Measurements from ENCODE around the gene ANAPC1. TPM values are rescaled to one million over a fixed set of nuclear protein-coding genes. Genes with fewer than 3 reads are reported as not detected.
A peak's percentile ranks its signal among the peaks of the same experiment; 100 is the strongest.
"Not testable (repeated sequence)": the region's sequence is repeated elsewhere in the genome, so short reads cannot be mapped to it uniquely, and the experiment has no call there.

Gene ANAPC1
- total RNA-seq, 2 experiments from 2014 or later = 71.5 to 97.1 TPM

- CTCF ChIA-PET = interaction anchor here (0.7 to 1.7 kb wide), 5 partner anchors 11 to 223 kb away, joined by 3 to 14 read pairs (median 3); no protein-coding TSS in a partner anchor
- H3K27ac Mint-ChIP-seq = no peak overlapping the region
- H3K4me3 Mint-ChIP-seq = peak overlapping the region; percentile 55
- ATAC-seq = peak; percentile 21
- H3K9me3 Mint-ChIP-seq (ENCODE audit: low read depth) = no peaks in the 10 kb centered on the region
- no peak for DNase-seq
- peaks cover 17% of the 10 kb centered on the region for H3K4me1 Mint-ChIP-seq
- H3K27me3 Mint-ChIP-seq = peaks cover 44% of the 10 kb centered on the region
- H3K36me3 Mint-ChIP-seq = no peaks in the 10 kb centered on the region
Observed at GRCh38 chr2:111898703-111899514, 14.9 kb upstream of the ANAPC1 start.

GRCh38 chr2:111897924-111898702 is 14.1 kb upstream of the ANAPC1 start, which contains the start of gene MERTK:
Gene MERTK (plus strand): TSS chr2:111898607. CDS start chr2:111898736, 129 bp downstream.
- H3K27ac Mint-ChIP-seq = no peak within 1 kb of the TSS
- CTCF ChIA-PET = interaction anchor here (1.0 to 1.7 kb wide), 3 partner anchors 10 to 153 kb away, joined by 3 to 14 read pairs (median 4); no protein-coding TSS in a partner anchor
- peak; percentile 81 for ATAC-seq

GRCh38 chr2:111897630-111897923 is 13.6 kb upstream of the ANAPC1 start:
- Mint-ChIP-seq H3K4me3 (peak overlapping the region; percentile 46), H3K27ac (no peak overlapping the region), H3K4me1 (peaks cover 17% of the 10 kb centered on the region), H3K36me3 (no peaks in the 10 kb centered on the region), H3K9me3 (ENCODE audit: low read depth) (no peaks in the 10 kb centered on the region), H3K27me3 (peaks cover 38% of the 10 kb centered on the region)
- CTCF ChIA-PET = interaction anchor here (1.7 kb wide), 2 partner anchors 10 to 154 kb away, joined by 4 to 14 read pairs; no protein-coding TSS in a partner anchor
- DNase-seq = no peak
- ATAC-seq = no peak

More at GRCh38 chr2:111897924-111898702, 14.1 kb upstream of the ANAPC1 start, which contains the start of gene MERTK:
- Mint-ChIP-seq H3K4me1 (peaks cover 17% of the 10 kb centered on the region), H3K4me3 (peak within 1 kb of the TSS; percentile 55), H3K36me3 (no peaks in the 10 kb centered on the region), H3K27me3 (peaks cover 43% of the 10 kb centered on the region), H3K9me3 (ENCODE audit: low read depth) (no peaks in the 10 kb centered on the region)
- peak; percentile 55 for DNase-seq

- Mint-ChIP-seq H3K4me3 (no peak overlapping the region), H3K27ac (no peak overlapping the region), H3K27me3 (peaks cover 38% of the 10 kb centered on the region), H3K4me1 (peaks cover 17% of the 10 kb centered on the region), H3K36me3 (no peaks in the 10 kb centered on the region), H3K9me3 (ENCODE audit: low read depth) (no peaks in the 10 kb centered on the region)
- ATAC-seq (no peak), DNase-seq (no peak)
- CTCF ChIA-PET = interaction anchor here (0.6 to 1.1 kb wide), 2 partner anchors 9 to 158 kb away, joined by 3 to 6 read pairs; no protein-coding TSS in a partner anchor
Observed at GRCh38 chr2:111896576-111896975, 12.6 kb upstream of the ANAPC1 start.

GRCh38 chr2:111896024-111896423 is 12.0 kb upstream of the ANAPC1 start:
- Mint-ChIP-seq H3K27me3 (peaks cover 36% of the 10 kb centered on the region), H3K36me3 (no peaks in the 10 kb centered on the region), H3K9me3 (ENCODE audit: low read depth) (no peaks in the 10 kb centered on the region), H3K27ac (no peak overlapping the region), H3K4me3 (no peak overlapping the region), H3K4me1 (peaks cover 17% of the 10 kb centered on the region)
- ATAC-seq (no peak), DNase-seq (no peak)
- CTCF ChIA-PET = interaction anchor here (0.6 to 1.1 kb wide), 2 partner anchors 9 to 159 kb away, joined by 3 to 6 read pairs; no protein-coding TSS in a partner anchor

GRCh38 chr2:111884592-111884964 is 585 bp upstream of the ANAPC1 start:
- ATAC-seq (peak; percentile 3), DNase-seq (no peak)
- Mint-ChIP-seq H3K9me3 (ENCODE audit: low read depth) (no peaks in the 10 kb centered on the region), H3K4me3 (peak overlapping the region; percentile 87), H3K27me3 (no peaks in the 10 kb centered on the region), H3K4me1 (peaks cover 23% of the 10 kb centered on the region), H3K36me3 (peaks cover 9% of the 10 kb centered on the region), H3K27ac (peak overlapping the region; percentile 88)
- CTCF ChIA-PET = interaction anchor here (0.8 to 1.0 kb wide), 2 partner anchors 159 to 165 kb away, joined by 3 read pairs; no protein-coding TSS in a partner anchor

GRCh38 chr2:111872806-111873205 is 11.2 kb downstream of the ANAPC1 start:
- H3K27ac Mint-ChIP-seq; CTCF ChIA-PET; H3K27me3 Mint-ChIP-seq; H3K4me1 Mint-ChIP-seq; ATAC-seq; H3K9me3 Mint-ChIP-seq (ENCODE audit: low read depth); H3K4me3 Mint-ChIP-seq; DNase-seq: not testable (repeated sequence)
- peaks cover 32% of the 10 kb centered on the region for H3K36me3 Mint-ChIP-seq

GRCh38 chr2:111865124-111865523 is 18.9 kb downstream of the ANAPC1 start:
- H3K27ac Mint-ChIP-seq; H3K9me3 Mint-ChIP-seq (ENCODE audit: low read depth); CTCF ChIA-PET; H3K4me3 Mint-ChIP-seq; ATAC-seq; H3K27me3 Mint-ChIP-seq; H3K4me1 Mint-ChIP-seq; DNase-seq: not testable (repeated sequence)
- peaks cover 20% of the 10 kb centered on the region for H3K36me3 Mint-ChIP-seq

- H3K4me3 Mint-ChIP-seq; CTCF ChIA-PET; H3K9me3 Mint-ChIP-seq (ENCODE audit: low read depth); H3K27ac Mint-ChIP-seq; H3K27me3 Mint-ChIP-seq; DNase-seq; H3K4me1 Mint-ChIP-seq; ATAC-seq: not testable (repeated sequence)
- peaks cover 21% of the 10 kb centered on the region for H3K36me3 Mint-ChIP-seq
Observed at GRCh38 chr2:111860005-111860404, 24.0 kb downstream of the ANAPC1 start.

GRCh38 chr2:111852544-111852943 is 31.4 kb downstream of the ANAPC1 start:
- H3K9me3 Mint-ChIP-seq (ENCODE audit: low read depth); H3K27me3 Mint-ChIP-seq; CTCF ChIA-PET; H3K27ac Mint-ChIP-seq; DNase-seq; H3K4me1 Mint-ChIP-seq; ATAC-seq; H3K4me3 Mint-ChIP-seq: not testable (repeated sequence)
- peaks cover 13% of the 10 kb centered on the region for H3K36me3 Mint-ChIP-seq

- H3K36me3 Mint-ChIP-seq = peaks cover 17% of the 10 kb centered on the region
- ATAC-seq; H3K9me3 Mint-ChIP-seq (ENCODE audit: low read depth); H3K27ac Mint-ChIP-seq; H3K27me3 Mint-ChIP-seq; CTCF ChIA-PET; H3K4me1 Mint-ChIP-seq; H3K4me3 Mint-ChIP-seq: not testable (repeated sequence)
- DNase-seq = peak; percentile 51
Observed at GRCh38 chr2:111850646-111851045, 33.3 kb downstream of the ANAPC1 start.

- DNase-seq; H3K27ac Mint-ChIP-seq; H3K27me3 Mint-ChIP-seq; H3K4me3 Mint-ChIP-seq; H3K9me3 Mint-ChIP-seq (ENCODE audit: low read depth); ATAC-seq; H3K4me1 Mint-ChIP-seq; CTCF ChIA-PET: not testable (repeated sequence)
- H3K36me3 Mint-ChIP-seq = peaks cover 23% of the 10 kb centered on the region
Observed at GRCh38 chr2:111839625-111840282, 44.2 kb downstream of the ANAPC1 start.

- H3K27me3 Mint-ChIP-seq; H3K4me3 Mint-ChIP-seq; ATAC-seq; CTCF ChIA-PET; H3K9me3 Mint-ChIP-seq (ENCODE audit: low read depth); DNase-seq: not testable (repeated sequence)
- Mint-ChIP-seq H3K36me3 (peaks cover 29% of the 10 kb centered on the region), H3K4me1 (peaks cover 15% of the 10 kb centered on the region), H3K27ac (peak overlapping the region; percentile 37)
Observed at GRCh38 chr2:111838992-111839391, 45.0 kb downstream of the ANAPC1 start.

Measured in activated CD8-positive, alpha-beta memory T cell treated with anti-CD3 and anti-CD28 coated beads, Interleukin-2, amount 10 ng/mL, durations not matched to agents 7 days and 5 days (primary cell).